HEK293 (cell line): Measurements from ENCODE around the gene LMF1.

Experiments
- CTCF ChIA-PET: fragments of 350-600 bp; formaldehyde crosslinking; extraction: SDS; loops from one replicate; lab custom pipeline; 2021; ENCODE audit warnings: antibody characterized with exemption; lab: Yijun Ruan, JAX
- POLR2A ChIA-PET: fragments of 300-600 bp; formaldehyde crosslinking; extraction: SDS; loops from one replicate; lab custom pipeline; 2020; ENCODE audit warnings: antibody characterized with exemption, inconsistent platforms; lab: Yijun Ruan, JAX
- H3K27ac ChIP-seq: fragments of 200-500 bp; sonication (Bioruptor generic); 2 replicates; pipeline ENCODE4 v1.5.1; 2014; ENCODE audit warnings: low read depth, low read length, control low read depth, inconsistent platforms; ENCODE audit errors: extremely low read depth
- H3K36me3 ChIP-seq, 2 experiments: fragments of 200-500 bp in 1 of 2; sonication (Bioruptor generic) in 1 of 2; 1 replicate in 1 of 2; 2 replicates in 1 of 2; pipeline ENCODE4 v1.5.1; 2014 to 2017; ENCODE audit warnings: inconsistent platforms in 2 of 2, low read length in 2 of 2; ENCODE audit not compliant: control insufficient read depth in 2 of 2, insufficient read depth in 1 of 2
- H3K4me1 ChIP-seq: fragments of 200-500 bp; sonication (Bioruptor generic); 2 replicates; pipeline ENCODE4 v1.5.1; 2014; ENCODE audit warnings: mild to moderate bottlenecking, low read length, inconsistent platforms; ENCODE audit not compliant: control insufficient read depth, insufficient read depth
- H3K4me3 ChIP-seq: 2 replicates; pipeline ENCODE4 v1.5.1; 2011; ENCODE audit warnings: low read depth, mild to moderate bottlenecking, control low read depth, low read length, moderate library complexity
- H3K9me3 ChIP-seq: fragments of 200-500 bp; sonication (Bioruptor generic); 2 replicates; pipeline ENCODE4 v1.5.1; 2014; ENCODE audit warnings: low read depth, low read length, inconsistent platforms; ENCODE audit not compliant: control insufficient read depth, insufficient read depth
- GLI4 ChIP-seq: fragments of 450-650 bp; formaldehyde crosslinking; IDR thresholded peaks from 2 replicates; pipeline ENCODE4 v1.5.1; 2016; ENCODE audit warnings: missing biosample characterization, missing genetic modification characterization
- MZF1 ChIP-seq: fragments of 450-650 bp; formaldehyde crosslinking; IDR thresholded peaks from 2 replicates; pipeline ENCODE4 v1.5.1; 2017; ENCODE audit warnings: missing biosample characterization, missing genetic modification characterization, borderline replicate concordance
- REPIN1 ChIP-seq: fragments of 450-650 bp; formaldehyde crosslinking; IDR thresholded peaks from 2 replicates; pipeline ENCODE4 v1.5.1; 2017; ENCODE audit warnings: missing biosample characterization, missing genetic modification characterization, low read depth
- WT1 ChIP-seq: fragments of 450-650 bp; formaldehyde crosslinking; IDR thresholded peaks from 2 replicates; pipeline ENCODE4 v1.5.1; 2016; ENCODE audit warnings: missing biosample characterization, missing genetic modification characterization
- ZNF10 ChIP-seq: fragments of 450-650 bp; formaldehyde crosslinking; IDR thresholded peaks from 2 replicates; pipeline ENCODE4 v1.5.1; 2017; ENCODE audit warnings: missing biosample characterization, missing genetic modification characterization
- ZNF121 ChIP-seq: fragments of 450-650 bp; formaldehyde crosslinking; IDR thresholded peaks from 2 replicates; pipeline ENCODE4 v1.5.1; 2016; ENCODE audit warnings: missing biosample characterization, missing genetic modification characterization
- ZNF214 ChIP-seq: fragments of 450-650 bp; formaldehyde crosslinking; IDR thresholded peaks from 2 replicates; pipeline ENCODE4 v1.5.1; 2017; ENCODE audit warnings: missing biosample characterization, mild to moderate bottlenecking, missing genetic modification characterization, borderline replicate concordance
- ZNF223 ChIP-seq: fragments of 450-650 bp; formaldehyde crosslinking; IDR thresholded peaks from 2 replicates; pipeline ENCODE4 v1.5.1; 2016; ENCODE audit warnings: missing biosample characterization, missing genetic modification characterization
- ZNF324 ChIP-seq: fragments of 450-650 bp; formaldehyde crosslinking; IDR thresholded peaks from 2 replicates; pipeline ENCODE4 v1.5.1; 2016; ENCODE audit warnings: missing biosample characterization, missing genetic modification characterization
- ZNF354C ChIP-seq: fragments of 450-650 bp; formaldehyde crosslinking; IDR thresholded peaks from 2 replicates; pipeline ENCODE4 v1.5.1; 2016; ENCODE audit warnings: missing biosample characterization, missing genetic modification characterization, low read depth, borderline replicate concordance
- ZNF423 ChIP-seq: fragments of 450-650 bp; formaldehyde crosslinking; IDR thresholded peaks from 2 replicates; pipeline ENCODE4 v1.5.1; 2016; ENCODE audit warnings: missing biosample characterization, missing genetic modification characterization
- ZNF629 ChIP-seq: fragments of 450-650 bp; formaldehyde crosslinking; IDR thresholded peaks from 2 replicates; pipeline ENCODE4 v1.5.1; 2017; ENCODE audit warnings: missing biosample characterization, missing genetic modification characterization
- ZNF658 ChIP-seq: fragments of 450-650 bp; formaldehyde crosslinking; IDR thresholded peaks from 2 replicates; pipeline ENCODE4; 2016; ENCODE audit warnings: missing biosample characterization, missing genetic modification characterization
- ZNF670 ChIP-seq: fragments of 450-650 bp; formaldehyde crosslinking; IDR thresholded peaks from 2 replicates; pipeline ENCODE4 v1.5.1; 2016; ENCODE audit warnings: missing biosample characterization, missing genetic modification characterization, low read depth
- ZNF843 ChIP-seq: fragments of 450-650 bp; formaldehyde crosslinking; IDR thresholded peaks from 2 replicates; pipeline ENCODE4 v1.5.1; 2016; ENCODE audit warnings: missing biosample characterization, missing genetic modification characterization
- TF ChIP-seq, protein P1 (sequence below): fragments of 450-650 bp; formaldehyde crosslinking; IDR thresholded peaks from 2 replicates; pipeline ENCODE4 v1.5.1; 2016; ENCODE audit warnings: missing biosample characterization, missing genetic modification characterization
- TF ChIP-seq, protein P2 (sequence below): fragments of 450-650 bp; formaldehyde crosslinking; IDR thresholded peaks from 2 replicates; pipeline ENCODE4 v1.5.1; 2017; ENCODE audit warnings: missing biosample characterization, missing genetic modification characterization
- TF ChIP-seq, protein P3 (sequence below): fragments of 450-650 bp; IDR thresholded peaks from 2 replicates; pipeline ENCODE4 v1.5.1; 2018; ENCODE audit warnings: missing biosample characterization, missing genetic modification characterization
- TF ChIP-seq, protein P4 (sequence below): fragments of 450-650 bp; formaldehyde crosslinking; IDR thresholded peaks from 2 replicates; pipeline ENCODE4 v1.5.1; 2017; ENCODE audit warnings: missing biosample characterization, missing genetic modification characterization
- TF ChIP-seq, protein P5 (sequence below): fragments of 450-650 bp; formaldehyde crosslinking; IDR thresholded peaks from 2 replicates; pipeline ENCODE4 v1.5.1; 2016; ENCODE audit warnings: missing biosample characterization, missing genetic modification characterization, low read depth

LMF1 gene

DNA sequence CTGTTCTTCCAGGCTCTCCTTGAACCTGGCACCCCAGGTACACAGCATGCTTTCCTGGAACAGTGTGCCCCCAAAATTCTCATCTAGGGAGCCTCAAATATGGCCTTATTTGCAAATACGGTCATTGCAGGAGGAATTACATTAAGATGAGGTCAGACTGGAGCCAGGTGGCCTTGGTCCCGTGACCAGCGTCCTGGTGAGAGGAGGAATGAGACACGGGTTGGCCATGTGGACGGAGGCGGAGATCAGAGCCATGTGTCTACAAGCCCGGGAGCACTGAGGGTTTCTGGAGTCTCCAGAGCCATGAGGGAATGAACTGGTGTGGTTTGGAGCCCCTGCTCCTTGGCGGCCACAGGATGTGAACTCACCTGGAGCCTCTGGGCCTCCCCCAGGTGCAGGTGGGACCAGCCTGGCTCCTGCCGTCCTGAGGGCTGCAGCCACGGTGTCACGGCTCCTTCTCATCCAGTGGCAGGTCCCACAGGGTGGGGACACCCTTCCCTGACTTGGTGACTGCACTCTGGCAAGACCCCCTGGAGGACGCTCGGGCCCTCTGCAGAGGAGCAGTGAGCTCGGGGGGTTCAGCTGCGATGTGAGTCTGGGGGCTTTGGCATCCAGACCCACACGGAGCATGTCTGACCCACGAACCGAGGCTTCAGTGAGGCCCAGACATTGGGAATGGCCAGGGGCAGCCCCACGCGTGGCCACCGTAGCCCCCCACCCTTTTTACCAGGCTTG is 148.4 kb downstream of the LMF1 start:
- Histone ChIP-seq H3K4me3 (no peak overlapping the region), H3K36me3 (no peaks in the 10 kb centered on the region), H3K4me1 (peaks cover 4% of the 10 kb centered on the region; the same call in 1 of the 2 replicates), H3K27ac (no peak overlapping the region), H3K9me3 (no peaks in the 10 kb centered on the region)
- ChIA-PET POLR2A (no interaction called here), CTCF (interaction anchor here (0.6 kb wide), 1 partner anchor 284 kb away, joined by 3 read pairs; no protein-coding TSS in a partner anchor)
- TF ChIP-seq GLI4 (tag by site-specific recombination) (no peak), REPIN1 (no peak), ZNF670 (tag by site-specific recombination) (no peak), ZNF10 (no peak), ZNF629 (tag by site-specific recombination) (no peak)
- TF ChIP-seq, protein P1, sequence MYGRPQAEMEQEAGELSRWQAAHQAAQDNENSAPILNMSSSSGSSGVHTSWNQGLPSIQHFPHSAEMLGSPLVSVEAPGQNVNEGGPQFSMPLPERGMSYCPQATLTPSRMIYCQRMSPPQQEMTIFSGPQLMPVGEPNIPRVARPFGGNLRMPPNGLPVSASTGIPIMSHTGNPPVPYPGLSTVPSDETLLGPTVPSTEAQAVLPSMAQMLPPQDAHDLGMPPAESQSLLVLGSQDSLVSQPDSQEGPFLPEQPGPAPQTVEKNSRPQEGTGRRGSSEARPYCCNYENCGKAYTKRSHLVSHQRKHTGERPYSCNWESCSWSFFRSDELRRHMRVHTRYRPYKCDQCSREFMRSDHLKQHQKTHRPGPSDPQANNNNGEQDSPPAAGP (tag by site-specific recombination) = no peak

DNA sequence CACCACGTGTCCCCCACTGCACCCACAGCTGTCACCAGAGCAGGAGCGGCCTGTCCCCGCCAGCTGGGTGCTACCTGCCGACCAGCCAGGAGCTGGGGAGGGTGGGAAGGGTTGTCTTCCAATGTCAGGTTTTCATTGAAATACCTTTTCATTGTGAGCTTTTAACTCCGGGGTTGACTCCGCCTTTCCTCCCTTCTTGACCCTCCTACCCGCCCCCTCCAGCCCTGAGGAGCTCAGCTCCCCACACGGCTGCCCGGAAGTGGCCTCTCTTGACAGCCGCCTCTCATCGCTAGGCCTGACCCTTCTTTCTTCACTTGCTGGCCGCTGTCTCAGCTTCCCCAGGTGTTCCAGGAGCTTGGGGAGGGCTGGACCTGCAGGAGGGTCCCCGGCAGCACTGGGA is 149.0 kb downstream of the LMF1 start:
- Histone ChIP-seq H3K27ac (no peak overlapping the region), H3K36me3 (no peaks in the 10 kb centered on the region), H3K4me3 (no peak overlapping the region), H3K4me1 (peaks cover 4% of the 10 kb centered on the region; the same call in 1 of the 2 replicates), H3K9me3 (no peaks in the 10 kb centered on the region)
- ChIA-PET CTCF (interaction anchor here (0.6 kb wide), 1 partner anchor 284 kb away, joined by 3 read pairs; no protein-coding TSS in a partner anchor), POLR2A (interaction anchor here (0.6 kb wide), 1 partner anchor 10 kb away, joined by 5 read pairs; no protein-coding TSS in a partner anchor)
- TF ChIP-seq ZNF324 (tag by site-specific recombination) (no peak), ZNF423 (no peak), ZNF121 (tag by site-specific recombination) (no peak), ZNF223 (tag by site-specific recombination) (no peak), ZNF843 (tag by site-specific recombination) (no peak), ZNF354C (tag by site-specific recombination) (no peak), MZF1 (tag by site-specific recombination) (no peak), ZNF214 (tag by site-specific recombination) (no peak), ZNF658 (tag by site-specific recombination) (no peak), WT1 (tag by site-specific recombination) (no peak), ZNF629 (tag by site-specific recombination) (no peak)
- TF ChIP-seq, protein P2, sequence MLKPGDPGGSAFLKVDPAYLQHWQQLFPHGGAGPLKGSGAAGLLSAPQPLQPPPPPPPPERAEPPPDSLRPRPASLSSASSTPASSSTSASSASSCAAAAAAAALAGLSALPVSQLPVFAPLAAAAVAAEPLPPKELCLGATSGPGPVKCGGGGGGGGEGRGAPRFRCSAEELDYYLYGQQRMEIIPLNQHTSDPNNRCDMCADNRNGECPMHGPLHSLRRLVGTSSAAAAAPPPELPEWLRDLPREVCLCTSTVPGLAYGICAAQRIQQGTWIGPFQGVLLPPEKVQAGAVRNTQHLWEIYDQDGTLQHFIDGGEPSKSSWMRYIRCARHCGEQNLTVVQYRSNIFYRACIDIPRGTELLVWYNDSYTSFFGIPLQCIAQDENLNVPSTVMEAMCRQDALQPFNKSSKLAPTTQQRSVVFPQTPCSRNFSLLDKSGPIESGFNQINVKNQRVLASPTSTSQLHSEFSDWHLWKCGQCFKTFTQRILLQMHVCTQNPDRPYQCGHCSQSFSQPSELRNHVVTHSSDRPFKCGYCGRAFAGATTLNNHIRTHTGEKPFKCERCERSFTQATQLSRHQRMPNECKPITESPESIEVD (tag by site-specific recombination) = no peak
- TF ChIP-seq, protein P3, sequence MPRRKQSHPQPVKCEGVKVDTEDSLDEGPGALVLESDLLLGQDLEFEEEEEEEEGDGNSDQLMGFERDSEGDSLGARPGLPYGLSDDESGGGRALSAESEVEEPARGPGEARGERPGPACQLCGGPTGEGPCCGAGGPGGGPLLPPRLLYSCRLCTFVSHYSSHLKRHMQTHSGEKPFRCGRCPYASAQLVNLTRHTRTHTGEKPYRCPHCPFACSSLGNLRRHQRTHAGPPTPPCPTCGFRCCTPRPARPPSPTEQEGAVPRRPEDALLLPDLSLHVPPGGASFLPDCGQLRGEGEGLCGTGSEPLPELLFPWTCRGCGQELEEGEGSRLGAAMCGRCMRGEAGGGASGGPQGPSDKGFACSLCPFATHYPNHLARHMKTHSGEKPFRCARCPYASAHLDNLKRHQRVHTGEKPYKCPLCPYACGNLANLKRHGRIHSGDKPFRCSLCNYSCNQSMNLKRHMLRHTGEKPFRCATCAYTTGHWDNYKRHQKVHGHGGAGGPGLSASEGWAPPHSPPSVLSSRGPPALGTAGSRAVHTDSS (tag by site-specific recombination) = no peak
- TF ChIP-seq, protein P4, sequence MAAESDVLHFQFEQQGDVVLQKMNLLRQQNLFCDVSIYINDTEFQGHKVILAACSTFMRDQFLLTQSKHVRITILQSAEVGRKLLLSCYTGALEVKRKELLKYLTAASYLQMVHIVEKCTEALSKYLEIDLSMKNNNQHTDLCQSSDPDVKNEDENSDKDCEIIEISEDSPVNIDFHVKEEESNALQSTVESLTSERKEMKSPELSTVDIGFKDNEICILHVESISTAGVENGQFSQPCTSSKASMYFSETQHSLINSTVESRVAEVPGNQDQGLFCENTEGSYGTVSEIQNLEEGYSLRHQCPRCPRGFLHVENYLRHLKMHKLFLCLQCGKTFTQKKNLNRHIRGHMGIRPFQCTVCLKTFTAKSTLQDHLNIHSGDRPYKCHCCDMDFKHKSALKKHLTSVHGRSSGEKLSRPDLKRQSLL (tag by site-specific recombination) = no peak
- TF ChIP-seq, protein P5, sequence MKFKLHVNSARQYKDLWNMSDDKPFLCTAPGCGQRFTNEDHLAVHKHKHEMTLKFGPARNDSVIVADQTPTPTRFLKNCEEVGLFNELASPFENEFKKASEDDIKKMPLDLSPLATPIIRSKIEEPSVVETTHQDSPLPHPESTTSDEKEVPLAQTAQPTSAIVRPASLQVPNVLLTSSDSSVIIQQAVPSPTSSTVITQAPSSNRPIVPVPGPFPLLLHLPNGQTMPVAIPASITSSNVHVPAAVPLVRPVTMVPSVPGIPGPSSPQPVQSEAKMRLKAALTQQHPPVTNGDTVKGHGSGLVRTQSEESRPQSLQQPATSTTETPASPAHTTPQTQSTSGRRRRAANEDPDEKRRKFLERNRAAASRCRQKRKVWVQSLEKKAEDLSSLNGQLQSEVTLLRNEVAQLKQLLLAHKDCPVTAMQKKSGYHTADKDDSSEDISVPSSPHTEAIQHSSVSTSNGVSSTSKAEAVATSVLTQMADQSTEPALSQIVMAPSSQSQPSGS (tag by site-specific recombination) = no peak
